HepG2 (cell line): ENCODE measurements around the gene CNKSR3. TPM values are rescaled to one million over a fixed set of nuclear protein-coding genes. Genes with fewer than 3 reads are reported as not detected.

Experiments
- ADNP ChIP-seq: sonication (generic); formaldehyde crosslinking; IDR thresholded peaks from 2 replicates; pipeline ENCODE4 v1.4.0; 2020; ENCODE audit warnings: missing genetic modification reagents
- BHLHE40 ChIP-seq: IDR thresholded peaks from 2 replicates; pipeline ENCODE4 v1.6.1; 2011; ENCODE audit warnings: low read length, improper control_type of control experiment
- DPF2 ChIP-seq: sonication (generic); formaldehyde crosslinking; IDR thresholded peaks from 2 replicates; pipeline ENCODE4 v1.4.0; 2020; ENCODE audit warnings: mild to moderate bottlenecking, low read depth, missing genetic modification reagents, borderline replicate concordance
- FOSL2 ChIP-seq: sonication (generic); formaldehyde crosslinking; IDR thresholded peaks from 2 replicates; pipeline ENCODE4 v1.4.0; 2020; ENCODE audit warnings: missing genetic modification reagents
- HDAC2 ChIP-seq: sonication (generic); formaldehyde crosslinking; IDR thresholded peaks from 2 replicates; pipeline ENCODE4 v1.4.0; 2020; ENCODE audit warnings: missing genetic modification reagents
- SCMH1 ChIP-seq: sonication (generic); formaldehyde crosslinking; IDR thresholded peaks from 2 replicates; pipeline ENCODE4 v1.9.0; 2021; ENCODE audit warnings: missing genetic modification reagents, mild to moderate bottlenecking, borderline replicate concordance
- SNRNP70 ChIP-seq: fragments of 200-400 bp; formaldehyde crosslinking; IDR thresholded peaks from 2 replicates; pipeline ENCODE4 v1.6.1; 2017; ENCODE audit warnings: mild to moderate bottlenecking, low read depth, low read length, moderate library complexity
- ZBTB7A ChIP-seq: sonication (generic); formaldehyde crosslinking; IDR thresholded peaks from 2 replicates; pipeline ENCODE4 v1.8.0; 2022; ENCODE audit warnings: mild to moderate bottlenecking, missing genetic modification reagents
- ZBTB8A ChIP-seq: sonication (generic); formaldehyde crosslinking; IDR thresholded peaks from 2 replicates; pipeline ENCODE4 v1.4.0; 2020; ENCODE audit warnings: mild to moderate bottlenecking, low read depth, missing genetic modification reagents, borderline replicate concordance
- ZNF34 ChIP-seq: sonication (generic); formaldehyde crosslinking; IDR thresholded peaks from 2 replicates; pipeline ENCODE4 v1.4.0; 2020; ENCODE audit warnings: mild to moderate bottlenecking, missing genetic modification reagents, borderline replicate concordance
- ZNF660 ChIP-seq: sonication (generic); formaldehyde crosslinking; IDR thresholded peaks from 2 replicates; pipeline ENCODE4 v1.5.1; 2020; ENCODE audit warnings: mild to moderate bottlenecking, low read depth, missing genetic modification reagents, borderline replicate concordance
- ZNF674 ChIP-seq: sonication (generic); formaldehyde crosslinking; IDR thresholded peaks from 2 replicates; pipeline ENCODE4 v1.5.0; 2020; ENCODE audit warnings: low read depth, mild to moderate bottlenecking, missing genetic modification reagents
- ZSCAN9 ChIP-seq: IDR thresholded peaks from 2 replicates; pipeline ENCODE4 v1.6.1; 2016; ENCODE audit warnings: borderline replicate concordance
- polyA plus RNA-seq, 8 experiments: library from polyadenylated mRNA; depleted of rRNA in 3 of 8; stranded (reverse) in 7 of 8; unstranded in 1 of 8; fragments of >200 nt; fragmentation: Illumina TruSeq in 4 of 8; extraction: Trizol in 4 of 8; gene quantifications; 2 replicates each; pipeline versions ENCODE4 v1.2.1 to v1.2.3, GENCODE V29; 2011 to 2016; ENCODE audit warnings: low read depth in 4 of 8, missing spikeins in 1 of 8, mixed read lengths in 1 of 8; ENCODE audit not compliant: insufficient read depth in 1 of 8
- total RNA-seq, 5 experiments: library from RNA; depleted of rRNA; stranded (reverse); fragments of >200 nt; fragmentation: Illumina TruSeq; extraction: Trizol; gene quantifications; 2 replicates each; pipeline ENCODE4 v1.2.3, GENCODE V29; 2016; ENCODE audit warnings: low read depth in 1 of 5
- TF ChIP-seq, protein P1 (sequence below): sonication (generic); formaldehyde crosslinking; IDR thresholded peaks from 2 replicates; pipeline ENCODE4 v1.9.0; 2022; ENCODE audit warnings: low read depth, missing genetic modification reagents
- TF ChIP-seq, protein P2 (sequence below): sonication (generic); formaldehyde crosslinking; IDR thresholded peaks from 2 replicates; pipeline ENCODE4 v1.4.0; 2020; ENCODE audit warnings: missing genetic modification reagents
- TF ChIP-seq, protein P3 (sequence below): sonication (generic); formaldehyde crosslinking; IDR thresholded peaks from 2 replicates; pipeline ENCODE4 v1.8.1; 2022; ENCODE audit warnings: mild to moderate bottlenecking, missing genetic modification reagents
- TF ChIP-seq, protein P4 (sequence below): sonication (generic); formaldehyde crosslinking; IDR thresholded peaks from 2 replicates; pipeline ENCODE4 v1.5.0; 2020; ENCODE audit warnings: missing genetic modification reagents
- TF ChIP-seq, protein P5 (sequence below): sonication (generic); formaldehyde crosslinking; IDR thresholded peaks from 2 replicates; pipeline ENCODE4 v1.4.0; 2020; ENCODE audit warnings: mild to moderate bottlenecking, missing genetic modification reagents
- TF ChIP-seq, protein P6 (sequence below): IDR thresholded peaks from 2 replicates; pipeline ENCODE4 v1.6.1; 2016; ENCODE audit warnings: missing compliant biosample characterization, missing genetic modification reagents, borderline replicate concordance

Gene CNKSR3
- total and polyA plus RNA-seq, 2 of the 13 experiments (the other 11 are each of a cell fraction or from before 2014, with no cell fraction given) = 9.2 to 38.6 TPM

DNA sequence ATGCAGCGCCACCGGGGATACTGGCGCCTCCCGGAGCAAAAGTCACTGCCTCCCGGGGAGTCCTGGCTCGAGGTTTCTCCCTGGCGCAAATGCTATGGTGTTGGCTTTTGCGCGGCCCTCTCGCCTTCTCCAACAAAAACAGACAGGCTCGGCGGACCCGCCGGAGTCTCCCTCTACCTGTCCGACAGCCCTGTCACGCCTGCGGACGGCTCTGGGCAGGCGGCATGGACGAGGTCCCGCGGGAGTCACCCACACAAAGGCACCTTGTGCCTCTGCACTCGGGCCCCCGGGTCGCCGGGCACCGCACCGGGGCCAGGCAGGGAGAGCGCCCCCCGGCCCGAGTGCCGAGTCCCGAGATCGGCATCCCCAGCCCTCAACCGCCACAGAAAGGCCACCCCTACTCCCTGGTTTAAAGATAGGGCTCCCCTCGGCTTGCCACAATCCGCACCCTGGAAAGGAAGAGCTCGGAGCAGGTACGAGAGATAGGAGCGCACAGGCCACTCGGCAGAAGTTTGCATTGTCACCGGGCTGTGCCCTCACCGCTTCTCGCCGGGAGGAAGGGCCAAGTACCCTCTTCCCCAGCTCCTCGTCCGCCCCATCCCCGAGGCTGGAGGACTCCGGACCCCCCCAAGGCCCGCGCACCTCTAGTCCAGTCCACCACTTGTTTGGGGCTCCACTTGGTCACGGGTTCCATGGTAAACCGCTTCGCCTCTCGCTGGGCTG, 903 bp downstream of the CNKSR3 start (continued):
- TF ChIP-seq, protein P1, sequence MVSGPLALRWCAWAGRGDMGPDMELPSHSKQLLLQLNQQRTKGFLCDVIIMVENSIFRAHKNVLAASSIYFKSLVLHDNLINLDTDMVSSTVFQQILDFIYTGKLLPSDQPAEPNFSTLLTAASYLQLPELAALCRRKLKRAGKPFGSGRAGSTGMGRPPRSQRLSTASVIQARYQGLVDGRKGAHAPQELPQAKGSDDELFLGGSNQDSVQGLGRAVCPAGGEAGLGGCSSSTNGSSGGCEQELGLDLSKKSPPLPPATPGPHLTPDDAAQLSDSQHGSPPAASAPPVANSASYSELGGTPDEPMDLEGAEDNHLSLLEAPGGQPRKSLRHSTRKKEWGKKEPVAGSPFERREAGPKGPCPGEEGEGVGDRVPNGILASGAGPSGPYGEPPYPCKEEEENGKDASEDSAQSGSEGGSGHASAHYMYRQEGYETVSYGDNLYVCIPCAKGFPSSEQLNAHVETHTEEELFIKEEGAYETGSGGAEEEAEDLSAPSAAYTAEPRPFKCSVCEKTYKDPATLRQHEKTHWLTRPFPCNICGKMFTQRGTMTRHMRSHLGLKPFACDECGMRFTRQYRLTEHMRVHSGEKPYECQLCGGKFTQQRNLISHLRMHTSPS = peak; percentile 40; the same call in 1 of the 2 replicates
- TF ChIP-seq, protein P2, sequence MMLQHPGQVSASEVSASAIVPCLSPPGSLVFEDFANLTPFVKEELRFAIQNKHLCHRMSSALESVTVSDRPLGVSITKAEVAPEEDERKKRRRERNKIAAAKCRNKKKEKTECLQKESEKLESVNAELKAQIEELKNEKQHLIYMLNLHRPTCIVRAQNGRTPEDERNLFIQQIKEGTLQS (CRISPR knock-in tag) = no peak
- TF ChIP-seq DPF2 (CRISPR knock-in tag) = no peak
- no peak for TF ChIP-seq SCMH1 (CRISPR knock-in tag)
- TF ChIP-seq ADNP (CRISPR knock-in tag) = no peak
- TF ChIP-seq ZBTB8A = no peak
- TF ChIP-seq, protein P3, sequence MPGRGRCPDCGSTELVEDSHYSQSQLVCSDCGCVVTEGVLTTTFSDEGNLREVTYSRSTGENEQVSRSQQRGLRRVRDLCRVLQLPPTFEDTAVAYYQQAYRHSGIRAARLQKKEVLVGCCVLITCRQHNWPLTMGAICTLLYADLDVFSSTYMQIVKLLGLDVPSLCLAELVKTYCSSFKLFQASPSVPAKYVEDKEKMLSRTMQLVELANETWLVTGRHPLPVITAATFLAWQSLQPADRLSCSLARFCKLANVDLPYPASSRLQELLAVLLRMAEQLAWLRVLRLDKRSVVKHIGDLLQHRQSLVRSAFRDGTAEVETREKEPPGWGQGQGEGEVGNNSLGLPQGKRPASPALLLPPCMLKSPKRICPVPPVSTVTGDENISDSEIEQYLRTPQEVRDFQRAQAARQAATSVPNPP (CRISPR knock-in tag) = no peak
- TF ChIP-seq, protein P4, sequence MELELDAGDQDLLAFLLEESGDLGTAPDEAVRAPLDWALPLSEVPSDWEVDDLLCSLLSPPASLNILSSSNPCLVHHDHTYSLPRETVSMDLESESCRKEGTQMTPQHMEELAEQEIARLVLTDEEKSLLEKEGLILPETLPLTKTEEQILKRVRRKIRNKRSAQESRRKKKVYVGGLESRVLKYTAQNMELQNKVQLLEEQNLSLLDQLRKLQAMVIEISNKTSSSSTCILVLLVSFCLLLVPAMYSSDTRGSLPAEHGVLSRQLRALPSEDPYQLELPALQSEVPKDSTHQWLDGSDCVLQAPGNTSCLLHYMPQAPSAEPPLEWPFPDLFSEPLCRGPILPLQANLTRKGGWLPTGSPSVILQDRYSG (CRISPR knock-in tag) = no peak
- no peak for TF ChIP-seq ZNF34 (CRISPR knock-in tag)
- TF ChIP-seq BHLHE40 = no peak
- no peak for TF ChIP-seq SNRNP70
- no peak for TF ChIP-seq FOSL2 (CRISPR knock-in tag)
- TF ChIP-seq ZNF660 (CRISPR knock-in tag) = no peak
- no peak for TF ChIP-seq ZBTB7A
- peak; percentile 50; the same call in 1 of the 2 replicates for TF ChIP-seq ZNF674 (CRISPR knock-in tag)
- 0 out of 2 replicates have a peak, but pooled peaks have one; percentile 3 for TF ChIP-seq HDAC2 (CRISPR knock-in tag)
- TF ChIP-seq, protein P5, sequence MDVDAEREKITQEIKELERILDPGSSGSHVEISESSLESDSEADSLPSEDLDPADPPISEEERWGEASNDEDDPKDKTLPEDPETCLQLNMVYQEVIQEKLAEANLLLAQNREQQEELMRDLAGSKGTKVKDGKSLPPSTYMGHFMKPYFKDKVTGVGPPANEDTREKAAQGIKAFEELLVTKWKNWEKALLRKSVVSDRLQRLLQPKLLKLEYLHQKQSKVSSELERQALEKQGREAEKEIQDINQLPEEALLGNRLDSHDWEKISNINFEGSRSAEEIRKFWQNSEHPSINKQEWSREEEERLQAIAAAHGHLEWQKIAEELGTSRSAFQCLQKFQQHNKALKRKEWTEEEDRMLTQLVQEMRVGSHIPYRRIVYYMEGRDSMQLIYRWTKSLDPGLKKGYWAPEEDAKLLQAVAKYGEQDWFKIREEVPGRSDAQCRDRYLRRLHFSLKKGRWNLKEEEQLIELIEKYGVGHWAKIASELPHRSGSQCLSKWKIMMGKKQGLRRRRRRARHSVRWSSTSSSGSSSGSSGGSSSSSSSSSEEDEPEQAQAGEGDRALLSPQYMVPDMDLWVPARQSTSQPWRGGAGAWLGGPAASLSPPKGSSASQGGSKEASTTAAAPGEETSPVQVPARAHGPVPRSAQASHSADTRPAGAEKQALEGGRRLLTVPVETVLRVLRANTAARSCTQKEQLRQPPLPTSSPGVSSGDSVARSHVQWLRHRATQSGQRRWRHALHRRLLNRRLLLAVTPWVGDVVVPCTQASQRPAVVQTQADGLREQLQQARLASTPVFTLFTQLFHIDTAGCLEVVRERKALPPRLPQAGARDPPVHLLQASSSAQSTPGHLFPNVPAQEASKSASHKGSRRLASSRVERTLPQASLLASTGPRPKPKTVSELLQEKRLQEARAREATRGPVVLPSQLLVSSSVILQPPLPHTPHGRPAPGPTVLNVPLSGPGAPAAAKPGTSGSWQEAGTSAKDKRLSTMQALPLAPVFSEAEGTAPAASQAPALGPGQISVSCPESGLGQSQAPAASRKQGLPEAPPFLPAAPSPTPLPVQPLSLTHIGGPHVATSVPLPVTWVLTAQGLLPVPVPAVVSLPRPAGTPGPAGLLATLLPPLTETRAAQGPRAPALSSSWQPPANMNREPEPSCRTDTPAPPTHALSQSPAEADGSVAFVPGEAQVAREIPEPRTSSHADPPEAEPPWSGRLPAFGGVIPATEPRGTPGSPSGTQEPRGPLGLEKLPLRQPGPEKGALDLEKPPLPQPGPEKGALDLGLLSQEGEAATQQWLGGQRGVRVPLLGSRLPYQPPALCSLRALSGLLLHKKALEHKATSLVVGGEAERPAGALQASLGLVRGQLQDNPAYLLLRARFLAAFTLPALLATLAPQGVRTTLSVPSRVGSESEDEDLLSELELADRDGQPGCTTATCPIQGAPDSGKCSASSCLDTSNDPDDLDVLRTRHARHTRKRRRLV (CRISPR knock-in tag) = no peak
- no peak for TF ChIP-seq ZSCAN9 (CRISPR knock-in tag)
- TF ChIP-seq, protein P6, sequence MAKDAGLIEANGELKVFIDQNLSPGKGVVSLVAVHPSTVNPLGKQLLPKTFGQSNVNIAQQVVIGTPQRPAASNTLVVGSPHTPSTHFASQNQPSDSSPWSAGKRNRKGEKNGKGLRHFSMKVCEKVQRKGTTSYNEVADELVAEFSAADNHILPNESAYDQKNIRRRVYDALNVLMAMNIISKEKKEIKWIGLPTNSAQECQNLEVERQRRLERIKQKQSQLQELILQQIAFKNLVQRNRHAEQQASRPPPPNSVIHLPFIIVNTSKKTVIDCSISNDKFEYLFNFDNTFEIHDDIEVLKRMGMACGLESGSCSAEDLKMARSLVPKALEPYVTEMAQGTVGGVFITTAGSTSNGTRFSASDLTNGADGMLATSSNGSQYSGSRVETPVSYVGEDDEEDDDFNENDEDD (CRISPR knock-in tag) = peak; percentile 54; the same call in 1 of the 2 replicates
